Gastrocnemius medialis (tissue), 4 donors: Measurements from ENCODE around the gene TNFAIP8L1.

Source experiments
- CTCF ChIP-seq, 5 experiments: fragments of 450-650 bp in 3 of 5; fragments of 200-600 bp in 2 of 5; sonication (generic) in 2 of 5; IDR thresholded peaks in 4 of 5; conservative IDR thresholded peaks in 1 of 5; 1 replicate in 4 of 5; 2 replicates in 1 of 5; pipeline ENCODE4 v1.5.1; 2016 to 2019; ENCODE audit warnings: antibody characterized with exemption in 5 of 5, mild to moderate bottlenecking in 3 of 5, moderate library complexity in 3 of 5
- POLR2A ChIP-seq, 2 donors: fragments of 450-650 bp; IDR thresholded peaks; one replicate each; pipeline ENCODE4 v1.6.1; 2017; ENCODE audit warnings: antibody characterized with exemption in 2 of 2, mild to moderate bottlenecking in 2 of 2, moderate library complexity in 2 of 2

GRCh38 chr19:4669723-4670480 lies 30.6 kb downstream of the TNFAIP8L1 start, which contains the start of gene MYDGF:
- TF ChIP-seq CTCF (IDR thresholded peaks at IDR 0.05 in 4 of 5, conservative IDR thresholded peaks at IDR 0.05 in 1 of 5) (no peak), POLR2A (IDR thresholded peaks at IDR 0.05) (peak; percentile 47 to 77)
